Prostate gland (tissue), 2 donors: ENCODE data around the gene CPLANE1.

ENCODE experiments used
- CTCF ChIP-seq, 4 experiments: fragments of 200-600 bp in 2 of 4; fragments of 450-650 bp in 2 of 4; sonication (generic) in 2 of 4; IDR thresholded peaks; 1 replicate in 3 of 4; 2 replicates in 1 of 4; pipeline ENCODE4 v1.5.1; 2016 to 2019; ENCODE audit warnings: antibody characterized with exemption in 4 of 4, mild to moderate bottlenecking in 2 of 4, moderate library complexity in 2 of 4
- POLR2A ChIP-seq: fragments of 450-650 bp; IDR thresholded peaks from one replicate; pipeline ENCODE4 v1.6.1; 2016; ENCODE audit warnings: antibody characterized with exemption, mild to moderate bottlenecking
- POLR2AphosphoS5 ChIP-seq: sonication (generic); formaldehyde crosslinking; IDR thresholded peaks from one replicate; pipeline ENCODE4 v1.6.1; 2017; ENCODE audit warnings: antibody characterized with exemption

- TF ChIP-seq POLR2A (no peak), CTCF (IDR thresholded peaks at IDR 0.05) (no peak), POLR2AphosphoS5 (no peak)
These were observed 158.4 kb downstream of the CPLANE1 start for GRCh38 chr5:37090781-37091180.
